Measurements from ENCODE around the gene ZCCHC10.

GRCh38 chr5:133047404-133047803 is 21.1 kb upstream of the ZCCHC10 start:
- TF ChIP-seq CTCF (conservative IDR thresholded peaks at IDR 0.05) (no peak), ZFX (IDR thresholded peaks at IDR 0.05) (no peak)

All from C4-2B (cell line).